HL-60 (cell line): ENCODE data around the gene LOXL1.

Experiments used
- DNase-seq, 2 experiments: peaks; one replicate each; pipeline ENCODE4 v3.0.0-alpha.2; 2010 to 2020; ENCODE audit warnings: low read depth in 1 of 2, low spot score in 1 of 2
- H3K27ac ChIP-seq: fragments of 250-450 bp; sonication (Bioruptor Pico); replicated peaks from 2 replicates; pipeline ENCODE4 v1.5.1; 2020; ENCODE audit warnings: mild to moderate bottlenecking, moderate library complexity
- H3K27me3 ChIP-seq: fragments of 250-450 bp; sonication (Bioruptor Pico); 2 replicates; pipeline ENCODE4 v1.5.1; 2021; ENCODE audit warnings: mild to moderate bottlenecking, moderate library complexity; ENCODE audit not compliant: insufficient read depth, poor library complexity, severe bottlenecking
- H3K4me3 ChIP-seq: replicated peaks from 2 replicates; pipeline ENCODE4 v1.5.1; 2011; ENCODE audit warnings: mild to moderate bottlenecking, control low read depth, low read length; ENCODE audit not compliant: insufficient read depth
- GABPA ChIP-seq: IDR thresholded peaks from 2 replicates; pipeline ENCODE4 v1.6.1; 2012; ENCODE audit warnings: low read depth
- POLR2AphosphoS5 ChIP-seq: IDR thresholded peaks from 2 replicates; pipeline ENCODE4 v1.6.1; 2012; ENCODE audit warnings: low read depth
- SPI1 ChIP-seq: IDR thresholded peaks from 2 replicates; pipeline ENCODE4 v1.6.1; 2012; ENCODE audit warnings: low read depth, mild to moderate bottlenecking, borderline replicate concordance
- long read RNA-seq: library from polyadenylated mRNA; unstranded; transcript quantifications from one replicate; pipeline ENCODE4 v2.0.0, GENCODE V29; 2020
- TF ChIP-seq, protein P1 (sequence below): IDR thresholded peaks from 2 replicates; pipeline ENCODE4 v1.6.1; 2012; ENCODE audit warnings: low read depth; ENCODE audit not compliant: insufficient replicate concordance
- TF ChIP-seq, protein P2 (sequence below): IDR thresholded peaks from one replicate; pipeline ENCODE4 v1.5.1; 2011; ENCODE audit warnings: low read length, control low read depth, inconsistent platforms; ENCODE audit not compliant: insufficient read depth

Gene LOXL1, protein sequence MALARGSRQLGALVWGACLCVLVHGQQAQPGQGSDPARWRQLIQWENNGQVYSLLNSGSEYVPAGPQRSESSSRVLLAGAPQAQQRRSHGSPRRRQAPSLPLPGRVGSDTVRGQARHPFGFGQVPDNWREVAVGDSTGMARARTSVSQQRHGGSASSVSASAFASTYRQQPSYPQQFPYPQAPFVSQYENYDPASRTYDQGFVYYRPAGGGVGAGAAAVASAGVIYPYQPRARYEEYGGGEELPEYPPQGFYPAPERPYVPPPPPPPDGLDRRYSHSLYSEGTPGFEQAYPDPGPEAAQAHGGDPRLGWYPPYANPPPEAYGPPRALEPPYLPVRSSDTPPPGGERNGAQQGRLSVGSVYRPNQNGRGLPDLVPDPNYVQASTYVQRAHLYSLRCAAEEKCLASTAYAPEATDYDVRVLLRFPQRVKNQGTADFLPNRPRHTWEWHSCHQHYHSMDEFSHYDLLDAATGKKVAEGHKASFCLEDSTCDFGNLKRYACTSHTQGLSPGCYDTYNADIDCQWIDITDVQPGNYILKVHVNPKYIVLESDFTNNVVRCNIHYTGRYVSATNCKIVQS
- long read RNA-seq = 0 reads

DNA sequence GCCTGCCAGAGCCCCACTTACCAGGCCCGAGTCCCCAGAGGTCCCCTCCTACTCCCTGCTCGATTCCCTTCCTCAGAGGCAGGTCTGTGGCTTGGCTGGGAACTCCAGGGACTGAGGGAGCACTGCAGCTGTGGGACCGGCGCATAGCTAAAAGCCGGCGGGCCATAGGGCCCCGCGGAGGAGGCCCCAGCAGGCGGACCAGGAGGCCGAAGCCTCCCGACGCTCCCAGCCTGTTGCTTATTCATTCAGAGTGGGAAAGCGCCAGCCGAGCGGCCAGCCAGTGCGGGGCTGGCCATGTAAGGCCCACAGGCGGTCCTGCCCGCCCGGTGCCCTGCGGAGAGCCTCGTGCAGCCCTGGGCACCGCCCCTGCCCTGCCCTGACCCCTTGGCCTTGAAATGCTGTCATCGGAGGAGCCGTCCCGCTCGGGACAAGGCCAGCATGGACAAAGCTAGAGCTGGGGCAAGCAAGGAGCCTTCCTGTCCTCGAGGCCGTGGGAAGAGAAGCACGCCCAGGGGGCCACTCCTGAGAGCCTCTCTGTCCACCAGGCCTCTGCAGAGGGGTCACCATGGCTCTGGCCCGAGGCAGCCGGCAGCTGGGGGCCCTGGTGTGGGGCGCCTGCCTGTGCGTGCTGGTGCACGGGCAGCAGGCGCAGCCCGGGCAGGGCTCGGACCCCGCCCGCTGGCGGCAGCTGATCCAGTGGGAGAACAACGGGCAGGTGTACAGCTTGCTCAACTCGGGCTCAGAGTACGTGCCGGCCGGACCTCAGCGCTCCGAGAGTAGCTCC, at the start of gene LOXL1:
Gene LOXL1, plus strand, starts transcription at position 244 of the 784 bp plus-strand sequence. Its CDS starts 322 bp downstream, at position 566.
- no peak for DNase-seq
- TF ChIP-seq, protein P1, sequence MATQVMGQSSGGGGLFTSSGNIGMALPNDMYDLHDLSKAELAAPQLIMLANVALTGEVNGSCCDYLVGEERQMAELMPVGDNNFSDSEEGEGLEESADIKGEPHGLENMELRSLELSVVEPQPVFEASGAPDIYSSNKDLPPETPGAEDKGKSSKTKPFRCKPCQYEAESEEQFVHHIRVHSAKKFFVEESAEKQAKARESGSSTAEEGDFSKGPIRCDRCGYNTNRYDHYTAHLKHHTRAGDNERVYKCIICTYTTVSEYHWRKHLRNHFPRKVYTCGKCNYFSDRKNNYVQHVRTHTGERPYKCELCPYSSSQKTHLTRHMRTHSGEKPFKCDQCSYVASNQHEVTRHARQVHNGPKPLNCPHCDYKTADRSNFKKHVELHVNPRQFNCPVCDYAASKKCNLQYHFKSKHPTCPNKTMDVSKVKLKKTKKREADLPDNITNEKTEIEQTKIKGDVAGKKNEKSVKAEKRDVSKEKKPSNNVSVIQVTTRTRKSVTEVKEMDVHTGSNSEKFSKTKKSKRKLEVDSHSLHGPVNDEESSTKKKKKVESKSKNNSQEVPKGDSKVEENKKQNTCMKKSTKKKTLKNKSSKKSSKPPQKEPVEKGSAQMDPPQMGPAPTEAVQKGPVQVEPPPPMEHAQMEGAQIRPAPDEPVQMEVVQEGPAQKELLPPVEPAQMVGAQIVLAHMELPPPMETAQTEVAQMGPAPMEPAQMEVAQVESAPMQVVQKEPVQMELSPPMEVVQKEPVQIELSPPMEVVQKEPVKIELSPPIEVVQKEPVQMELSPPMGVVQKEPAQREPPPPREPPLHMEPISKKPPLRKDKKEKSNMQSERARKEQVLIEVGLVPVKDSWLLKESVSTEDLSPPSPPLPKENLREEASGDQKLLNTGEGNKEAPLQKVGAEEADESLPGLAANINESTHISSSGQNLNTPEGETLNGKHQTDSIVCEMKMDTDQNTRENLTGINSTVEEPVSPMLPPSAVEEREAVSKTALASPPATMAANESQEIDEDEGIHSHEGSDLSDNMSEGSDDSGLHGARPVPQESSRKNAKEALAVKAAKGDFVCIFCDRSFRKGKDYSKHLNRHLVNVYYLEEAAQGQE = no peak
- H3K27ac ChIP-seq = no peak within 1 kb of the TSS
- peaks cover 12% of the 10 kb centered on the region for H3K27me3 ChIP-seq
- H3K4me3 ChIP-seq = no peak within 1 kb of the TSS; the same call in 1 of the 2 replicates

DNA sequence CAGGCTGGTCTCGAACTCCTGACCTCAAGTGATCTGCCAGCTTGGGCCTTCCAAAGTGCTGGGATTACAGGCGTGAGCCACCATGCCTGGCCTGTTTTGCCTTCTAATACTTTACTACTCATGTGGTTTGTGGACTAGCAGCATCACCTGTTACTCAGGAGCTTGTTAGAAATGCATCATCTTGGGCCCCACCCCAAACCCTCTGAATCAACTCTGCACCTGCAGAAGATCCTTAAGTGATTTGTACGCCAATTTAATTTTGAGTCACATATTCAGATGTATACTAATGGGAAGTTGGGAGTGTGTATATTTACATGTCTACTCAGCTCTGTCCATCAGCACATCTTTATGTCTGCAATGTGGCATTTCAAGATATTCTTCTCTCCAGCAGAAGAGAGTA, 46.8 kb upstream of the LOXL1 start:
- DNase-seq = no peak
- no peak overlapping the region for H3K27ac ChIP-seq
- no peak overlapping the region for H3K4me3 ChIP-seq
- TF ChIP-seq SPI1 (no peak), GABPA (no peak), POLR2AphosphoS5 (no peak)
- TF ChIP-seq, protein P1 = no peak
- TF ChIP-seq, protein P2, sequence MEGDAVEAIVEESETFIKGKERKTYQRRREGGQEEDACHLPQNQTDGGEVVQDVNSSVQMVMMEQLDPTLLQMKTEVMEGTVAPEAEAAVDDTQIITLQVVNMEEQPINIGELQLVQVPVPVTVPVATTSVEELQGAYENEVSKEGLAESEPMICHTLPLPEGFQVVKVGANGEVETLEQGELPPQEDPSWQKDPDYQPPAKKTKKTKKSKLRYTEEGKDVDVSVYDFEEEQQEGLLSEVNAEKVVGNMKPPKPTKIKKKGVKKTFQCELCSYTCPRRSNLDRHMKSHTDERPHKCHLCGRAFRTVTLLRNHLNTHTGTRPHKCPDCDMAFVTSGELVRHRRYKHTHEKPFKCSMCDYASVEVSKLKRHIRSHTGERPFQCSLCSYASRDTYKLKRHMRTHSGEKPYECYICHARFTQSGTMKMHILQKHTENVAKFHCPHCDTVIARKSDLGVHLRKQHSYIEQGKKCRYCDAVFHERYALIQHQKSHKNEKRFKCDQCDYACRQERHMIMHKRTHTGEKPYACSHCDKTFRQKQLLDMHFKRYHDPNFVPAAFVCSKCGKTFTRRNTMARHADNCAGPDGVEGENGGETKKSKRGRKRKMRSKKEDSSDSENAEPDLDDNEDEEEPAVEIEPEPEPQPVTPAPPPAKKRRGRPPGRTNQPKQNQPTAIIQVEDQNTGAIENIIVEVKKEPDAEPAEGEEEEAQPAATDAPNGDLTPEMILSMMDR = no peak
- H3K27me3 ChIP-seq = peaks cover 7% of the 10 kb centered on the region

DNA sequence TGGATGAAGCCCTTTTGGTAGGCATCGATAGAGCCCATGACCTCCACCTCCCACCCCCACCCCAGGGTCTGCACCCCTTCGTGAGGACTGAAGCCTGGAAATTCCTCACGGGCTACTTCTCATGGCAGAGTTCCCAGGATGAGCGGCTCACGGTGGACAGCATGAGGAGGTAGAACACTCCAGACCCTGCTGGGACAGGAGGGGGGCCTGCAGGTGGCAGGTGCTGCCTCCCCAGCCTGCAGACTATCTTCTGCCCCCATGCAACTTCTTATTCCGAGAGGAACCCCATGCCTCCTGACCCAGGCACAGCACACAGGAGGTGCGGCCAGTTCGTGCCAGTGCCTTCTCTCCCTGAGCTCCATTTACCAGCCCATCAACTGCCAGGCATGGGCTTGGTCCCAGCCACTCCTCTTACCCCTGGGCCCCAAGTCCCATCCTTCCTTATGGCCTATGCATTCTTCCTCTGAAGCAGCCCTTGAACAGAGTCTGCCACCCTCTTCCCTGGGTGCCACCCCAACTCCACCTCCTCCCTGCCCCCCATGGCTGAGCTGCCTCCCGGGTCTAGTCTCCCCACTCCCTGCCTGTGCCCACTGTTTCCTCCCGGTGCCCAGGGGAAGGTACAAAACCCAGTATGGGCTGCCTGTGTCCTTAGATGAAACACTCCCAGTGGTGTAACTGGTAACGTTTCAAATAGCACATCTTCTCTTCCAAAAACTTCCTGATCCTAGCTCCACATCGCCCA, 44.5 kb upstream of the LOXL1 start:
- peaks cover 7% of the 10 kb centered on the region for H3K27me3 ChIP-seq
- H3K4me3 ChIP-seq = no peak overlapping the region
- DNase-seq = no peak
- H3K27ac ChIP-seq = no peak overlapping the region
- TF ChIP-seq, protein P1 = no peak
- no peak for TF ChIP-seq GABPA
- TF ChIP-seq, protein P2 = no peak
- no peak for TF ChIP-seq SPI1
- TF ChIP-seq POLR2AphosphoS5 = no peak
